GM18867 (cell line): Measurements from ENCODE around the gene ZNF717.
"Not testable (repeated sequence)": the region's sequence is repeated elsewhere in the genome, so short reads cannot be mapped to it uniquely, and the experiment has no call there.

ENCODE experiments used
- ATAC-seq: cut with Tn5 transposase; IDR thresholded peaks from one replicate; pipeline ENCODE4 v1.9.1; 2021; ENCODE audit warnings: mild to moderate bottlenecking, moderate library complexity; ENCODE audit not compliant: unreplicated experiment

ZNF717 gene

GRCh38 chr3:75785081-75785755 lies at the start of gene ZNF717:
TSS of gene ZNF717 (minus strand) at chr3:75785549. CDS start at chr3:75783362, 2,187 bp downstream.
- ATAC-seq: not testable (repeated sequence)

- ATAC-seq: not testable (repeated sequence)
Observed at GRCh38 chr3:75831076-75831475, 45.7 kb upstream of the ZNF717 start.

- ATAC-seq: not testable (repeated sequence)
Observed at GRCh38 chr3:75818019-75818418, 32.7 kb upstream of the ZNF717 start.

- not testable (repeated sequence) for ATAC-seq
Observed at GRCh38 chr3:75816287-75817180, 31.2 kb upstream of the ZNF717 start.

GRCh38 chr3:75814797-75815196 lies 29.4 kb upstream of the ZNF717 start:
- no peak for ATAC-seq

- ATAC-seq: no peak
Observed at GRCh38 chr3:75782506-75782905, 2.8 kb downstream of the ZNF717 start.

GRCh38 chr3:75781079-75781745 lies 4.1 kb downstream of the ZNF717 start:
- no peak for ATAC-seq

- not testable (repeated sequence) for ATAC-seq
Observed at GRCh38 chr3:75777742-75778141, 7.6 kb downstream of the ZNF717 start.

- ATAC-seq: not testable (repeated sequence)
Observed at GRCh38 chr3:75771631-75772030, 13.7 kb downstream of the ZNF717 start.

- no peak for ATAC-seq
Observed at GRCh38 chr3:75768303-75769017, 16.9 kb downstream of the ZNF717 start.

GRCh38 chr3:75737831-75738493 lies 47.4 kb downstream of the ZNF717 start:
- ATAC-seq: no peak

GRCh38 chr3:75727985-75728384 lies 57.4 kb downstream of the ZNF717 start:
- ATAC-seq: no peak

GRCh38 chr3:75692061-75692460 lies 93.3 kb downstream of the ZNF717 start:
- ATAC-seq: no peak

- ATAC-seq: no peak
Observed at GRCh38 chr3:75687323-75687722, 98.0 kb downstream of the ZNF717 start.
